GM10266 (cell line): ENCODE data around the gene NUP93.

Source experiments
- DNase-seq: peaks from one replicate; pipeline ENCODE4 v3.0.0; 2012; ENCODE audit errors: extremely low spot score
- TF ChIP-seq, protein P1 (sequence below): IDR thresholded peaks from 2 replicates; pipeline ENCODE4 v1.5.1; 2012; ENCODE audit warnings: mild to moderate bottlenecking, low read depth; ENCODE audit not compliant: control insufficient read depth, insufficient read depth; ENCODE audit errors: missing control alignments

Gene NUP93

DNA sequence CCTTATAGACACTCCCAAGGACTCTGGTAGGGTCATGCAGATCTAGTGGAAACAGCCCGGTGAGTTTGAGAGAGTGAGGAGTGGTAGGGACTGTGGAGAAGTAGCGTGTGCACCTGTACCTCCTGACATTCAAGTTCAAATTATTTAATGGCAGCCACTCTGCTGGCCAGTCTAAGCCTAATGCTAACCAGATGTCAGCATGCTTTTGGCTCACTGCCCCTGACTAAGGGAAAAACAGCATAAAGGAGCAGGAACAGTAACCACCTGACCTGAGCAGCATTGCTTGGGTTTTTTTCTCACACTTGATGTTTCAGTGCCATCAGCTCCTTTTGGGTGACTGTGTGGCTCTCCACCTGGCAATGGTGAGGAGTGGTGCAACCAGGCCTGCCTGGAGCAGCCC is 111.3 kb downstream of the NUP93 start:
- TF ChIP-seq, protein P1, sequence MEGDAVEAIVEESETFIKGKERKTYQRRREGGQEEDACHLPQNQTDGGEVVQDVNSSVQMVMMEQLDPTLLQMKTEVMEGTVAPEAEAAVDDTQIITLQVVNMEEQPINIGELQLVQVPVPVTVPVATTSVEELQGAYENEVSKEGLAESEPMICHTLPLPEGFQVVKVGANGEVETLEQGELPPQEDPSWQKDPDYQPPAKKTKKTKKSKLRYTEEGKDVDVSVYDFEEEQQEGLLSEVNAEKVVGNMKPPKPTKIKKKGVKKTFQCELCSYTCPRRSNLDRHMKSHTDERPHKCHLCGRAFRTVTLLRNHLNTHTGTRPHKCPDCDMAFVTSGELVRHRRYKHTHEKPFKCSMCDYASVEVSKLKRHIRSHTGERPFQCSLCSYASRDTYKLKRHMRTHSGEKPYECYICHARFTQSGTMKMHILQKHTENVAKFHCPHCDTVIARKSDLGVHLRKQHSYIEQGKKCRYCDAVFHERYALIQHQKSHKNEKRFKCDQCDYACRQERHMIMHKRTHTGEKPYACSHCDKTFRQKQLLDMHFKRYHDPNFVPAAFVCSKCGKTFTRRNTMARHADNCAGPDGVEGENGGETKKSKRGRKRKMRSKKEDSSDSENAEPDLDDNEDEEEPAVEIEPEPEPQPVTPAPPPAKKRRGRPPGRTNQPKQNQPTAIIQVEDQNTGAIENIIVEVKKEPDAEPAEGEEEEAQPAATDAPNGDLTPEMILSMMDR: no peak
- DNase-seq: no peak

DNA sequence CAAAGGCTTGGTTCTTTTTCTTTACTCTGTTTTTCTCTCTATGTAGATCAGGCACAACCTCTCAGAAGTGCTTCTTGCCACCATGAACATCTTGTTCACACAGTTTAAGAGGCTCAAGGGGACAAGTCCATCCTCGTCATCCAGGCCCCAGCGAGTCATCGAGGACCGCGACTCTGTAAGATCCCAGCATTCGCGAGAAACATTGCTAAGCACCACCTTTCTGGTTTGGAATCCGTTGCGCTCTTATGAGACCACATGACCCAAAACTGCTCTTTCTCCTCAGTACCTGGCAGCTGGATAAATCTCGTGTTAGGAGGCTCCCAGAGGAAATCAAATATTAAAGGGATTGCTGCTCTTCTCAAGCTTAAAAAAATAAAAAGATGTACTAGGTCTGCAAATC is 111.7 kb downstream of the NUP93 start:
- DNase-seq: no peak
- TF ChIP-seq, protein P1: no peak

DNA sequence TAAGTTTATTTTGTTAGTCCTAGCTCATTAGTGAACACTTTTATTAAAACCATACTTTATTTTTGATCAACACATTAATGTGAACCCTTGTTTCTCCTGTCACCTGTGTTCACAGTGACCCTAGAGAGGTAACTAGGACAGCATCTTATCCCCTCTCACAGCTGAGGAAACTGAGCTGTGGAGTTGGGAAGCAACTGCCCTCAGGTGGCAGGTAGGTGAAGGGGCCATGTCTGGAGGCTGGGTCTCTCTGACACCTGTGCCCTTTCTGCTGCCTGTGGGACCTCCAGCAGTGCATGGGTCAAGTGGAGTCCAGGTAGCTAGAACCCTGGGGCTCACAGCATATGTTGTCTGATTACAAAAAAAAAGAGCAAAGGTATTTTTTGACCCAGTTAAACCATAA is 112.2 kb downstream of the NUP93 start:
- no peak for DNase-seq
- TF ChIP-seq, protein P1: no peak

DNA sequence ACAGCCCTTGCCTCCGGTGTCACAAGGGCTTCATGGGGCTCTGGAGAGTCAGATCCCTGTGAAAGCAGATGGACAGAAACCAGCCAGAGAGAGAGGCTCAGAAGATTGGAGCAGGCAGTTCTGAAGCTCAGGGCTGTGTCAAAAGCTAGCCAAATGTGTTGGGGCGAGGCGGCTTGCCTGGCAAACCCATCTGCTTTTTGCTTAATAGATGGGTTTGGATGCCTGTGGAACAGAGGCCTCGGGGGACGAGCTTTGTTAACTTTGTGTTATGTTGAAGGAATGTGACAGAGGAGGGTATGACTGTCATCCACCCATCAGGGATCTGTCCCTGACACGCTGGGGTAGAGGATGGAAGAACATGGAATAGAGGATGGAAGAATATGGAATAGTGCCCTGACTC is 114.1 kb downstream of the NUP93 start:
- no peak for DNase-seq
- TF ChIP-seq, protein P1: no peak

DNA sequence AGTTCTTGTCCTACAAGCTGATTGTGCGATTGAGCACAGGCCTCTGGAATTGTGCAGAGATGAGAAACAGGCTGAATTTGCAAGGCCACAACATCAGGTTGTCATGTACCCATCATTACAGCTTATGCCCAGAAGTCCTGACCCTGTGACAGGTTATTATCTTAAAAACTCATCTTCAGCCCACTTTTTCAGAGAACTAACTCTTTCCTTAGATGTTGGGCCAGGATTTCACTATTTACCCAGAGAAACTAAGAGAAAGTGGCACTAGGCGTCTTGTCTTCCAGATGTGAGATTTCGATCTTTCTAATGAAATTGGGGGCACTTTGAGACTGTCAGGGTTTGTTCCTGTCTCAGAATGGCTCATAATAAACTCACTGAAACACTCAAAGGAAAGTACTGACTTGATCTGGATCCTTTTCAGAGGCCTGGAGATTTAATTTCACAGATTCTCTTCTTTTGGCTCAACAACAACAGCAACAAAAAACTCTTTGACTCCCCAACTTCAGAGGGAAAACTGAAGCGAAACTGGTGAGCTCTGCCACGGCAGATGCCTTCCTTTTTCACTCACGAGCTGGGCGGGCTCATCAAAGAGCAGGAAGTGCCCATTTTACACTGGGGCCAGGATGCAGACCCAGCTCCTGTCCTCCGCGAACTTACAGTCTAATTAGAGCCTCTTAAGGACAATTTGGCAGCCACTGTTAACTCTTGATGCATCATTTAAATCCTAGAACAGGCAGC is 117.4 kb downstream of the NUP93 start:
- TF ChIP-seq, protein P1: no peak
- no peak for DNase-seq

DNA sequence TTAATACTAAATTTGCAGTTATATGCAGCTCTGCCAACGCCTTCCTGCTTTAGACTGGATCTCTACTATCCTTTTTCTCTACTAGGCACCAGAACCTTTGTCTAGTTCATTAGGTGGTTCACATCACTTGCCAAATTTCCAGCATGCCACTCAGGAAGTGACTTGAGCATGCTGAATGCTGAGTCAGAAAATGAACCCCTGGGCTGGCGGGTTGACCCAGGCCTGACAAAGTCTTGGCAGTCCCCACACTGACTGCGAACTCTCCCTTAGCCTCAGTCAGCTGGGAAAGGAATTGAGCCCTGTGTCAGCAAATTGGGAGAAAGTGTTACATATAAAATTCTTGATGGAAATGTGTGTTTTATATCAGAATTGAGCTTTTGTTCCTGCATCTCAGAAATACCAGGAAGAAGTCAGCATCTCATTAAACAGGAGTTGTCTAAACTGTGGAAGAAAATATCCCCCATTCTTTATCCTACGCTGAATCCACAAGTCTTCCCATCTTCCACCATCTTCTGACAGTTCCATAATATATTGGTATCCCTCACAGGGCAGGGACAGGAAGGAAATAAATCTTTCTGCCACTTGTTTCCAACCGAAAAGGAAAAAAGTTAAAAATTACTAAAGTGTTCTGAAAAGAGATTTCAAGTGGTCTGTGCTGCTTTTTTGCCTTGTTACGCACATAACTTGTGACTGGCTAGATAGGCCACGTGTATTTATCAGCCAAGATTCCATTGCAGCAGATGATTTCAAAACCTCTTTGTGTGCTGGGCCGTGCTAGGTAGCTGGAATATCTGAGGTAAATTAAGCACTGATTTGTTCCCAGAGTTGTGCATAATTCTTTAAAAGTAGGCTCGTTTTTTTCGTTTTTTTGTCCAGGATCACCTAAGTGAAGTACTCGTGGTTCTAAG is 118.4 kb downstream of the NUP93 start:
- no peak for DNase-seq
- TF ChIP-seq, protein P1: no peak
